Measurements from ENCODE around the gene AFDN. TPM values are rescaled to one million over a fixed set of nuclear protein-coding genes. Genes with fewer than 3 reads are reported as not detected.

AFDN gene
- total RNA-seq, 1 donor from 2014 or later = 162 TPM

- intact Hi-C loops (cut with DNase I) = no loop called here
- H3K4me3 ChIP-seq = no peak overlapping the region
- DNase-seq (ENCODE audit: extremely low spot score in 2 of 2) = no peak
- no peak for TF ChIP-seq POLR2A (IDR thresholded peaks at IDR 0.05)
- peak in 1 of 3 experiments; percentile 17 for TF ChIP-seq CTCF (IDR thresholded peaks at IDR 0.05)
- peaks cover 0 to 7% of the 10 kb centered on the region in 2 donors for H3K36me3 ChIP-seq
- no peaks in the 10 kb centered on the region for H3K9me3 ChIP-seq
- H3K4me1 ChIP-seq = no peaks in the 10 kb centered on the region
- H3K27me3 ChIP-seq = no peaks in the 10 kb centered on the region
- H3K27ac ChIP-seq = no peak overlapping the region
Observed at GRCh38 chr6:167907837-167908681, 81.3 kb downstream of the AFDN start.

- no peaks in the 10 kb centered on the region for H3K27me3 ChIP-seq
- H3K4me3 ChIP-seq = no peak overlapping the region
- intact Hi-C loops (cut with DNase I) = no loop called here
- TF ChIP-seq POLR2AphosphoS5 (IDR thresholded peaks at IDR 0.05; ENCODE audit: insufficient read depth in 1 of 2, low read depth in 1 of 2) = no peak
- TF ChIP-seq CTCF (IDR thresholded peaks at IDR 0.05) = no peak
- no peak for TF ChIP-seq POLR2A (IDR thresholded peaks at IDR 0.05)
- no peaks in the 10 kb centered on the region for H3K9me3 ChIP-seq
- H3K27ac ChIP-seq = no peak overlapping the region
- DNase-seq (ENCODE audit: extremely low spot score in 2 of 2) = no peak
- peaks cover 0 to 18% of the 10 kb centered on the region in 2 donors for H3K36me3 ChIP-seq
- H3K4me1 ChIP-seq = no peaks in the 10 kb centered on the region
Observed at GRCh38 chr6:167910007-167910406, 83.3 kb downstream of the AFDN start.

- no peak for TF ChIP-seq CTCF (IDR thresholded peaks at IDR 0.05)
- TF ChIP-seq POLR2AphosphoS5 (IDR thresholded peaks at IDR 0.05; ENCODE audit: insufficient read depth in 1 of 2, low read depth in 1 of 2) = no peak
- TF ChIP-seq POLR2A (IDR thresholded peaks at IDR 0.05) = no peak
- Histone ChIP-seq H3K36me3 (peaks cover 0 to 24% of the 10 kb centered on the region in 2 donors), H3K27ac (no peak overlapping the region), H3K4me1 (no peaks in the 10 kb centered on the region), H3K27me3 (no peaks in the 10 kb centered on the region), H3K9me3 (no peaks in the 10 kb centered on the region), H3K4me3 (no peak overlapping the region)
- intact Hi-C loops (cut with DNase I) = no loop called here
- no peak for DNase-seq (ENCODE audit: extremely low spot score in 2 of 2)
Observed at GRCh38 chr6:167910652-167911051, 83.9 kb downstream of the AFDN start.

- no peaks in the 10 kb centered on the region for H3K9me3 ChIP-seq
- no peak overlapping the region for H3K27ac ChIP-seq
- H3K4me1 ChIP-seq = no peaks in the 10 kb centered on the region
- H3K4me3 ChIP-seq = no peak overlapping the region
- no peak for DNase-seq (ENCODE audit: extremely low spot score in 2 of 2)
- H3K27me3 ChIP-seq = no peaks in the 10 kb centered on the region
- TF ChIP-seq CTCF (IDR thresholded peaks at IDR 0.05) = no peak
- TF ChIP-seq POLR2A (IDR thresholded peaks at IDR 0.05) = no peak
- TF ChIP-seq POLR2AphosphoS5 (IDR thresholded peaks at IDR 0.05; ENCODE audit: insufficient read depth in 1 of 2, low read depth in 1 of 2) = no peak
- intact Hi-C loops (cut with DNase I) = no loop called here
- H3K36me3 ChIP-seq = peaks cover 0 to 36% of the 10 kb centered on the region in 2 donors
Observed at GRCh38 chr6:167912494-167912893, 85.8 kb downstream of the AFDN start.

- Histone ChIP-seq H3K9me3 (no peaks in the 10 kb centered on the region), H3K4me3 (no peak overlapping the region), H3K36me3 (peaks cover 0 to 45% of the 10 kb centered on the region in 2 donors), H3K27me3 (no peaks in the 10 kb centered on the region), H3K27ac (no peak overlapping the region), H3K4me1 (no peaks in the 10 kb centered on the region)
- TF ChIP-seq POLR2AphosphoS5 (IDR thresholded peaks at IDR 0.05; ENCODE audit: insufficient read depth in 1 of 2, low read depth in 1 of 2) (no peak), CTCF (IDR thresholded peaks at IDR 0.05) (no peak), POLR2A (IDR thresholded peaks at IDR 0.05) (no peak)
- intact Hi-C loops (cut with DNase I) = no loop called here
- DNase-seq (ENCODE audit: extremely low spot score in 2 of 2) = no peak
Observed at GRCh38 chr6:167913699-167914098, 87.0 kb downstream of the AFDN start.

Measured in vagina (tissue), 2 donors.